CD4-positive, alpha-beta T cell treated with Interferon alpha-2 for 1 hour (primary cell): ENCODE results near the gene FCAR.
"Not testable (repeated sequence)": the region's sequence is repeated elsewhere in the genome, so short reads cannot be mapped to it uniquely, and the experiment has no call there.

Source experiments
- DNase-seq, 2 donors: peaks; one replicate each; pipeline ENCODE4 v3.0.0-alpha.2; 2020 to 2022

The FCAR gene

GRCh38 chr19:54896036-54896435 is 22.0 kb downstream of the FCAR start:
- DNase-seq, result no peak

GRCh38 chr19:54898685-54899084 is 24.6 kb downstream of the FCAR start:
- not testable (repeated sequence) for DNase-seq

- not testable (repeated sequence) for DNase-seq
Observed at GRCh38 chr19:54899646-54900045, 25.6 kb downstream of the FCAR start.

GRCh38 chr19:54901153-54901552 is 27.1 kb downstream of the FCAR start:
- DNase-seq, result peak in 1 of 2 donors; percentile 74

- DNase-seq, result no peak
Observed at GRCh38 chr19:54902061-54902460, 28.0 kb downstream of the FCAR start.

- no peak for DNase-seq
Observed at GRCh38 chr19:54903303-54903702, 29.3 kb downstream of the FCAR start.

- not testable (repeated sequence) for DNase-seq
Observed at GRCh38 chr19:54904261-54904660, 30.2 kb downstream of the FCAR start.

GRCh38 chr19:54905421-54905802 is 31.4 kb downstream of the FCAR start:
- no peak for DNase-seq

- peak; percentile 28 to 33 for DNase-seq
Observed at GRCh38 chr19:54905803-54906511, 31.9 kb downstream of the FCAR start, which contains the start of gene NCR1. TSS of gene NCR1 (plus strand) at chr19:54906148. CDS start at chr19:54906188, 40 bp downstream.

GRCh38 chr19:54906819-54907218 is 32.8 kb downstream of the FCAR start:
- no peak for DNase-seq

- DNase-seq, result not testable (repeated sequence)
Observed at GRCh38 chr19:54907899-54908298, 33.9 kb downstream of the FCAR start.

GRCh38 chr19:54916822-54917221 is 42.8 kb downstream of the FCAR start:
- DNase-seq, result peak in 1 of 2 donors; percentile 12

GRCh38 chr19:54918499-54918898 is 44.5 kb downstream of the FCAR start:
- DNase-seq, result no peak

GRCh38 chr19:54919646-54920563 is 45.9 kb downstream of the FCAR start:
- DNase-seq, result peak in 1 of 2 donors; percentile 14

- DNase-seq, result no peak
Observed at GRCh38 chr19:54921082-54921481, 47.0 kb downstream of the FCAR start.

- DNase-seq, result no peak
Observed at GRCh38 chr19:54923276-54923675, 49.2 kb downstream of the FCAR start.

GRCh38 chr19:54928299-54928698 is 54.3 kb downstream of the FCAR start:
- DNase-seq, result no peak

GRCh38 chr19:54937926-54938325 is 63.9 kb downstream of the FCAR start:
- DNase-seq, result no peak

GRCh38 chr19:54938906-54939305 is 64.9 kb downstream of the FCAR start:
- no peak for DNase-seq

GRCh38 chr19:54939538-54939937 is 65.5 kb downstream of the FCAR start:
- not testable (repeated sequence) for DNase-seq
